HL-60 (cell line): Measurements from ENCODE around the gene KIF20A.

Source experiments
- GABPA ChIP-seq: IDR thresholded peaks from 2 replicates; pipeline ENCODE4 v1.6.1; 2012; ENCODE audit warnings: low read depth
- POLR2AphosphoS5 ChIP-seq: IDR thresholded peaks from 2 replicates; pipeline ENCODE4 v1.6.1; 2012; ENCODE audit warnings: low read depth
- SPI1 ChIP-seq: IDR thresholded peaks from 2 replicates; pipeline ENCODE4 v1.6.1; 2012; ENCODE audit warnings: low read depth, mild to moderate bottlenecking, borderline replicate concordance
- TF ChIP-seq, protein P1 (sequence below): IDR thresholded peaks from one replicate; pipeline ENCODE4 v1.5.1; 2011; ENCODE audit warnings: low read length, control low read depth, inconsistent platforms; ENCODE audit not compliant: insufficient read depth
- TF ChIP-seq, protein P2 (sequence below): IDR thresholded peaks from 2 replicates; pipeline ENCODE4 v1.6.1; 2012; ENCODE audit warnings: low read depth; ENCODE audit not compliant: insufficient replicate concordance

GRCh38 chr5:138234651-138235050 is 55.7 kb downstream of the KIF20A start:
- TF ChIP-seq SPI1: no peak
- TF ChIP-seq, protein P1, sequence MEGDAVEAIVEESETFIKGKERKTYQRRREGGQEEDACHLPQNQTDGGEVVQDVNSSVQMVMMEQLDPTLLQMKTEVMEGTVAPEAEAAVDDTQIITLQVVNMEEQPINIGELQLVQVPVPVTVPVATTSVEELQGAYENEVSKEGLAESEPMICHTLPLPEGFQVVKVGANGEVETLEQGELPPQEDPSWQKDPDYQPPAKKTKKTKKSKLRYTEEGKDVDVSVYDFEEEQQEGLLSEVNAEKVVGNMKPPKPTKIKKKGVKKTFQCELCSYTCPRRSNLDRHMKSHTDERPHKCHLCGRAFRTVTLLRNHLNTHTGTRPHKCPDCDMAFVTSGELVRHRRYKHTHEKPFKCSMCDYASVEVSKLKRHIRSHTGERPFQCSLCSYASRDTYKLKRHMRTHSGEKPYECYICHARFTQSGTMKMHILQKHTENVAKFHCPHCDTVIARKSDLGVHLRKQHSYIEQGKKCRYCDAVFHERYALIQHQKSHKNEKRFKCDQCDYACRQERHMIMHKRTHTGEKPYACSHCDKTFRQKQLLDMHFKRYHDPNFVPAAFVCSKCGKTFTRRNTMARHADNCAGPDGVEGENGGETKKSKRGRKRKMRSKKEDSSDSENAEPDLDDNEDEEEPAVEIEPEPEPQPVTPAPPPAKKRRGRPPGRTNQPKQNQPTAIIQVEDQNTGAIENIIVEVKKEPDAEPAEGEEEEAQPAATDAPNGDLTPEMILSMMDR: no peak
- TF ChIP-seq POLR2AphosphoS5: no peak
- TF ChIP-seq, protein P2, sequence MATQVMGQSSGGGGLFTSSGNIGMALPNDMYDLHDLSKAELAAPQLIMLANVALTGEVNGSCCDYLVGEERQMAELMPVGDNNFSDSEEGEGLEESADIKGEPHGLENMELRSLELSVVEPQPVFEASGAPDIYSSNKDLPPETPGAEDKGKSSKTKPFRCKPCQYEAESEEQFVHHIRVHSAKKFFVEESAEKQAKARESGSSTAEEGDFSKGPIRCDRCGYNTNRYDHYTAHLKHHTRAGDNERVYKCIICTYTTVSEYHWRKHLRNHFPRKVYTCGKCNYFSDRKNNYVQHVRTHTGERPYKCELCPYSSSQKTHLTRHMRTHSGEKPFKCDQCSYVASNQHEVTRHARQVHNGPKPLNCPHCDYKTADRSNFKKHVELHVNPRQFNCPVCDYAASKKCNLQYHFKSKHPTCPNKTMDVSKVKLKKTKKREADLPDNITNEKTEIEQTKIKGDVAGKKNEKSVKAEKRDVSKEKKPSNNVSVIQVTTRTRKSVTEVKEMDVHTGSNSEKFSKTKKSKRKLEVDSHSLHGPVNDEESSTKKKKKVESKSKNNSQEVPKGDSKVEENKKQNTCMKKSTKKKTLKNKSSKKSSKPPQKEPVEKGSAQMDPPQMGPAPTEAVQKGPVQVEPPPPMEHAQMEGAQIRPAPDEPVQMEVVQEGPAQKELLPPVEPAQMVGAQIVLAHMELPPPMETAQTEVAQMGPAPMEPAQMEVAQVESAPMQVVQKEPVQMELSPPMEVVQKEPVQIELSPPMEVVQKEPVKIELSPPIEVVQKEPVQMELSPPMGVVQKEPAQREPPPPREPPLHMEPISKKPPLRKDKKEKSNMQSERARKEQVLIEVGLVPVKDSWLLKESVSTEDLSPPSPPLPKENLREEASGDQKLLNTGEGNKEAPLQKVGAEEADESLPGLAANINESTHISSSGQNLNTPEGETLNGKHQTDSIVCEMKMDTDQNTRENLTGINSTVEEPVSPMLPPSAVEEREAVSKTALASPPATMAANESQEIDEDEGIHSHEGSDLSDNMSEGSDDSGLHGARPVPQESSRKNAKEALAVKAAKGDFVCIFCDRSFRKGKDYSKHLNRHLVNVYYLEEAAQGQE: no peak
- no peak for TF ChIP-seq GABPA
